GM12892 (cell line): ENCODE data around the gene TNFRSF12A.

Source experiments
- POLR2A ChIP-seq: IDR thresholded peaks from 2 replicates; pipeline ENCODE4 v1.6.1; 2011; ENCODE audit warnings: low read depth, low read length, control low read depth
- POLR2AphosphoS5 ChIP-seq: IDR thresholded peaks from 2 replicates; pipeline ENCODE4 v1.6.1; 2011; ENCODE audit warnings: low read depth, low read length, control low read depth
- TAF1 ChIP-seq: IDR thresholded peaks from 2 replicates; pipeline ENCODE4 v1.6.1; 2011; ENCODE audit warnings: low read depth, mild to moderate bottlenecking, control low read depth, low read length, borderline replicate concordance

GRCh38 chr16:3059723-3060242 is 39.6 kb downstream of the TNFRSF12A start:
- TF ChIP-seq POLR2A (no peak), POLR2AphosphoS5 (no peak), TAF1 (no peak)
